Right cardiac atrium (tissue), 5 donors: ENCODE results near the gene WASHC3. TPM values are rescaled to one million over a fixed set of nuclear protein-coding genes. Genes with fewer than 3 reads are reported as not detected.

Experiments used
- ATAC-seq, 2 donors: fragments of 200-7000 bp; cut with Tn5 transposase; one replicate each; pipeline versions ENCODE4 v1.8.0 to v1.9.1; 2020; ENCODE audit warnings: moderate library complexity in 2 of 2, mild to moderate bottlenecking in 1 of 2
- DNase-seq, 3 donors: peaks; one replicate each; pipeline ENCODE4 v3.0.0-alpha.2; 2020
- H3K27ac ChIP-seq: one replicate; pipeline ENCODE4 v1.5.1; 2013; ENCODE audit warnings: mild to moderate bottlenecking, low read length, control low read depth, moderate library complexity
- H3K27me3 ChIP-seq: one replicate; pipeline ENCODE4 v1.6.1; 2013; ENCODE audit not compliant: control insufficient read depth, insufficient read depth
- H3K4me1 ChIP-seq: one replicate; pipeline ENCODE4 v1.6.1; 2013; ENCODE audit warnings: low read length; ENCODE audit not compliant: control insufficient read depth, insufficient read depth
- H3K4me3 ChIP-seq: one replicate; pipeline ENCODE4 v1.5.1; 2013; ENCODE audit warnings: low read length, control low read depth
- H3K9me3 ChIP-seq: one replicate; pipeline ENCODE4 v1.6.1; 2013; ENCODE audit warnings: low read length; ENCODE audit not compliant: control insufficient read depth
- WGBS: extraction: QIAGEN DNeasy Blood & Tissue Kit; methylation state at CpG from one replicate; pipeline ENCODE4 v1.1.7; 2013; 5-methylcytosine and 5-hydroxymethylcytosine counted together
- intact Hi-C, 4 donors: fragments of 100-400 bp; cut with DNase I; formaldehyde crosslinking; loops; one replicate each; pipeline versions ENCODE4 v1.11.0 to v1.14.0; 2022 to 2023
- polyA plus RNA-seq: library from polyadenylated mRNA; stranded (reverse); fragments of 200-250 nt; gene quantifications from one replicate; pipeline ENCODE4 v1.2.3, GENCODE V29; 2013
- total RNA-seq, 4 donors: library from RNA; stranded (reverse); fragmentation: NEBNext Ultra II Directional; extraction: Animal tissue kit (Norgen Biotek cat#: 25700); gene quantifications; one replicate each; pipeline ENCODE4 v1.2.1, GENCODE V29; 2021
- donor health status: healthy with polysubstance abuse.
- donor health status: DM: no; HTN: yes; CAD: no.
- donor health status: DM: no; HTN: no; CAD: no.
- donor health status: DM: no; HTN: yes; CAD: no; lungs with severe emphysema.
- donor health status: DM: yes; HTN: yes; CAD: no.

Gene WASHC3
- total and polyA plus RNA-seq, 5 donors: 35.3 to 57.7 (median 38.0) TPM

GRCh38 chr12:102069707-102070106 lies 7.9 kb upstream of the WASHC3 start:
- peak in 1 of 2 donors; percentile 37 for ATAC-seq
- H3K27me3 ChIP-seq: no peaks in the 10 kb centered on the region
- DNase-seq: no peak
- H3K27ac ChIP-seq: no peak overlapping the region
- no peak overlapping the region for H3K4me3 ChIP-seq
- no peaks in the 10 kb centered on the region for H3K9me3 ChIP-seq
- no peaks in the 10 kb centered on the region for H3K4me1 ChIP-seq
- 63% methylated on average over 3 of the region's 3 CpGs for WGBS
- intact Hi-C loops: no loop called here

GRCh38 chr12:102067574-102068258 lies 5.9 kb upstream of the WASHC3 start:
- DNase-seq (no peak), ATAC-seq (no peak)
- intact Hi-C loops: no loop called here
- H3K9me3 ChIP-seq: no peaks in the 10 kb centered on the region
- H3K27me3 ChIP-seq: no peaks in the 10 kb centered on the region
- no peak overlapping the region for H3K4me3 ChIP-seq
- H3K4me1 ChIP-seq: no peaks in the 10 kb centered on the region
- H3K27ac ChIP-seq: no peak overlapping the region
- 66% methylated on average over 5 of the region's 5 CpGs for WGBS

GRCh38 chr12:102064476-102064875 lies 2.7 kb upstream of the WASHC3 start:
- ATAC-seq: no peak
- Histone ChIP-seq H3K27ac (no peak overlapping the region), H3K4me3 (no peak overlapping the region), H3K4me1 (no peaks in the 10 kb centered on the region), H3K9me3 (no peaks in the 10 kb centered on the region), H3K27me3 (no peaks in the 10 kb centered on the region)
- intact Hi-C loops: no loop called here
- no peak for DNase-seq
- WGBS: 84% methylated on average over 1 of the region's 1 CpG

GRCh38 chr12:102063069-102063468 lies 1.3 kb upstream of the WASHC3 start:
- Histone ChIP-seq H3K9me3 (no peaks in the 10 kb centered on the region), H3K4me1 (no peaks in the 10 kb centered on the region), H3K27me3 (no peaks in the 10 kb centered on the region), H3K27ac (no peak overlapping the region), H3K4me3 (no peak overlapping the region)
- ATAC-seq: no peak
- DNase-seq: no peak
- whole genome bisulfite sequencing: 98% methylated on average over 3 of the region's 3 CpGs
- intact Hi-C loops: no loop called here

GRCh38 chr12:102062419-102062806 lies 622 bp upstream of the WASHC3 start:
- ATAC-seq (no peak), DNase-seq (peak in 1 of 3 donors; percentile 45)
- intact Hi-C loops: no loop called here
- Histone ChIP-seq H3K9me3 (no peaks in the 10 kb centered on the region), H3K27ac (no peak overlapping the region), H3K4me3 (peak overlapping the region; percentile 96), H3K27me3 (no peaks in the 10 kb centered on the region), H3K4me1 (no peaks in the 10 kb centered on the region)
- WGBS: 80% methylated on average over 11 of the region's 11 CpGs

GRCh38 chr12:102061096-102061559 lies 663 bp downstream of the WASHC3 start:
- intact Hi-C loops: no loop called here
- no peaks in the 10 kb centered on the region for H3K9me3 ChIP-seq
- ATAC-seq (peak in 1 of 2 donors; percentile 7), DNase-seq (no peak)
- H3K4me3 ChIP-seq: peak overlapping the region; percentile 96
- no peaks in the 10 kb centered on the region for H3K4me1 ChIP-seq
- no peaks in the 10 kb centered on the region for H3K27me3 ChIP-seq
- peak overlapping the region; percentile 82 for H3K27ac ChIP-seq
- WGBS: 40% methylated on average over 9 of the region's 9 CpGs

GRCh38 chr12:102059343-102059742 lies 2.4 kb downstream of the WASHC3 start:
- Histone ChIP-seq H3K27ac (no peak overlapping the region), H3K4me3 (no peak overlapping the region), H3K9me3 (no peaks in the 10 kb centered on the region), H3K4me1 (no peaks in the 10 kb centered on the region), H3K27me3 (no peaks in the 10 kb centered on the region)
- DNase-seq (no peak), ATAC-seq (no peak)
- intact Hi-C loops: no loop called here

GRCh38 chr12:102054345-102054744 lies 7.4 kb downstream of the WASHC3 start:
- H3K4me3 ChIP-seq: no peak overlapping the region
- DNase-seq (no peak), ATAC-seq (no peak)
- H3K4me1 ChIP-seq: no peaks in the 10 kb centered on the region
- WGBS: 98% methylated on average over 4 of the region's 4 CpGs
- intact Hi-C loops: no loop called here
- no peaks in the 10 kb centered on the region for H3K9me3 ChIP-seq
- no peak overlapping the region for H3K27ac ChIP-seq
- H3K27me3 ChIP-seq: no peaks in the 10 kb centered on the region

GRCh38 chr12:102053062-102053349 lies 8.8 kb downstream of the WASHC3 start:
- H3K4me3 ChIP-seq: no peak overlapping the region
- ATAC-seq: peak in 1 of 2 donors; percentile 24
- intact Hi-C loops: no loop called here
- no peaks in the 10 kb centered on the region for H3K4me1 ChIP-seq
- H3K27me3 ChIP-seq: no peaks in the 10 kb centered on the region
- peak in 2 of 3 donors; percentile 14 to 49 for DNase-seq
- H3K9me3 ChIP-seq: no peaks in the 10 kb centered on the region
- H3K27ac ChIP-seq: no peak overlapping the region

GRCh38 chr12:102052192-102053061 lies 9.4 kb downstream of the WASHC3 start:
- DNase-seq (peak in 1 of 3 donors; percentile 29), ATAC-seq (peak; percentile 46 to 55)
- Histone ChIP-seq H3K27ac (no peak overlapping the region), H3K4me3 (no peak overlapping the region), H3K4me1 (no peaks in the 10 kb centered on the region), H3K27me3 (no peaks in the 10 kb centered on the region), H3K9me3 (no peaks in the 10 kb centered on the region)
- WGBS: 97% methylated on average over 4 of the region's 4 CpGs
- intact Hi-C loops: no loop called here

- no peaks in the 10 kb centered on the region for H3K4me1 ChIP-seq
- 91% methylated on average over 1 of the region's 1 CpG for WGBS
- no peak for DNase-seq
- H3K27ac ChIP-seq: no peak overlapping the region
- no peak for ATAC-seq
- no peaks in the 10 kb centered on the region for H3K9me3 ChIP-seq
- intact Hi-C loops: no loop called here
- no peaks in the 10 kb centered on the region for H3K27me3 ChIP-seq
- H3K4me3 ChIP-seq: no peak overlapping the region
Measured at GRCh38 chr12:102051431-102051965, 10.3 kb downstream of the WASHC3 start.
